HUES48 (cell line): ENCODE measurements around the gene CLTC.

Experiments
- H3K27ac ChIP-seq: one replicate; pipeline ENCODE4 v1.7.0; 2013; ENCODE audit warnings: low read depth, low read length, inconsistent platforms
- H3K27me3 ChIP-seq: 2 replicates; pipeline ENCODE4 v1.6.1; 2013; ENCODE audit warnings: mild to moderate bottlenecking, low read length; ENCODE audit not compliant: control insufficient read depth, insufficient read depth
- H3K36me3 ChIP-seq: 2 replicates; pipeline ENCODE4 v1.6.1; 2013; ENCODE audit warnings: low read length; ENCODE audit not compliant: control insufficient read depth, insufficient read depth
- H3K4me1 ChIP-seq: 2 replicates; pipeline ENCODE4 v1.6.1; 2013; ENCODE audit warnings: mild to moderate bottlenecking, low read length; ENCODE audit not compliant: control insufficient read depth, insufficient read depth
- H3K4me3 ChIP-seq: 2 replicates; pipeline ENCODE4 v1.5.1; 2013; ENCODE audit warnings: mild to moderate bottlenecking, low read depth, low read length
- H3K9ac ChIP-seq: 2 replicates; pipeline ENCODE4 v1.6.1; 2013; ENCODE audit warnings: mild to moderate bottlenecking, low read depth, low read length, moderate library complexity
- H3K9me3 ChIP-seq: 2 replicates; pipeline ENCODE4 v1.6.1; 2013; ENCODE audit warnings: low read length; ENCODE audit not compliant: control insufficient read depth, insufficient read depth

The CLTC gene

DNA sequence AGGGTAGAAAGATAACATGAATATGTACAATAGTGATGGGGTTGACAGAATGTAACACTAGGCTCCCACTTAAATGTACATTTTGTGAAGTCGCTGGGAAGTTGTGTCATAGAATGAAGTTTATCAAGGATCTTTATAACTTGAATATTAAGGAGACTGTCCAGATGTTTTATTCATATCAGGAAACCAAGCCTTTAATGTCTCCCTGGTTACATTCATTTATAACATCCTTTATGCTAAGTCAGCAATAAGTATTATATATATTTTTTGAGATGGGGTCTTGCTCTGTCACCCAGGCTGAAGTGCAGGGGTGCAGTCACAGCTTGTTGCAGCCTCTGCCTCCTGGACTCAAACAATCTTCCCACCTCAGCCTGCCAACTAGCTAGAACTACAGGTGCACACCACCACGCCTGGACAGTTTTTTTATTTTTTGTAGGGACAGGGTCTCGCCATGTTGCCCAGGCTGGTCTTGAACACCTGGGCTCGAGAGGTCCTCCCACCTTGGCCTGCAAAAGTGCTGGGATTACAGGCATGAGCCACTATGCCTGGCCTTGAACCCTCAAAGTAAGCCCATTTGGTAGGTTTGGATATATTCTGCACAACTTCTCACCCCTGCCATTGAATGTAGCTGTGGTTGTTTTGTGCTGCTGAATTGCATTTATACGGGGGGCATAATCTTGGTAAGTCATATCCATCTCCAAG is 14.1 kb downstream of the CLTC start:
- no peak overlapping the region for H3K4me3 ChIP-seq
- H3K9ac ChIP-seq = no peak overlapping the region
- no peaks in the 10 kb centered on the region for H3K27me3 ChIP-seq
- H3K36me3 ChIP-seq = 0 out of 2 replicates have a peak, but pooled peaks cover 5% of the 10 kb centered on the region
- peak overlapping the region; percentile 36 for H3K27ac ChIP-seq
- no peaks in the 10 kb centered on the region for H3K9me3 ChIP-seq
- peaks cover 15% of the 10 kb centered on the region; the same call in 1 of the 2 replicates for H3K4me1 ChIP-seq

DNA sequence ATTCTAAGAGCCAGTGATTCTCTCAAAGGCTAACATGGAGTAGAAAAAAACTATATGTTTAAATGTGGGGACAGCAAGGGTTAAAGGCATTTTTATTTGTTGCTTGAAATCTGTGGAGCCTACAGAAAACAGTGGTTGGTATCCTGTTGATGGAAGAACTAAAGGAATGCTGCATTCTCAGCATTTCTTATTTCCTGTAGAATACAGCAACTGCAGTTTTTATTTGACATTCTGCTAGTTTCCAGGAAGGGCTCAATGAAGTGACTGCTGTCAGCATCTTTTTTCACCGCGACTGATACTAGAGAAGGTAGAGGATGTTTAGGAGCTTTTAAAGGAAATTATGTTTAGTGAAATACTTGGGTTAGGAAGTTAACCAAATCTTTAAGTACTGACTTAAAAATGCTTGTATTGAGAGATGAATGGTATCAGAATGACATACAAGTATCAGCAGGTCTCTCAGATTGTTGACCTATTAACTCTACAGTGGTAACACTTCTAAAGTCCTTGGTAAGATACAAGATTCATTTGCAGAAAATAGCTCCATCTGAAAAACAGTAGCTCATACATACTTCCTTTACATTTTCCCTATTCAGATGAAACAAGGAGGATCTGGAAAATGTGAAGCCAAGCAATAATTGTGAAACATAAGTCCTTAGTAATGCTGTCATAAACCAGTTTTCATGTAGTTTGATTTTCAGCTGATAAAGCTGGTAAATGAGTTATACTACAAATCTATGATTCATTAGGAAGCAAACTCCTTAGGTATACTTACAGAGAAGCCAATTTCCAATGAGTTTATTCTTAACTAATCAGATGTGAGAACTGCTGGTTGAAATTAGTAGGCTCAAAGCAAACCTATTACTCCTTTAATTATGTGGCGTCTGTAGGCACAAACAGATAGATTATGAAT is 15.2 kb downstream of the CLTC start:
- no peaks in the 10 kb centered on the region for H3K27me3 ChIP-seq
- no peak overlapping the region for H3K4me3 ChIP-seq
- peak overlapping the region; percentile 36 for H3K27ac ChIP-seq
- no peaks in the 10 kb centered on the region for H3K9me3 ChIP-seq
- H3K4me1 ChIP-seq = peaks cover 15% of the 10 kb centered on the region; the same call in 1 of the 2 replicates
- H3K9ac ChIP-seq = no peak overlapping the region
- 0 out of 2 replicates have a peak, but pooled peaks cover 2% of the 10 kb centered on the region for H3K36me3 ChIP-seq

DNA sequence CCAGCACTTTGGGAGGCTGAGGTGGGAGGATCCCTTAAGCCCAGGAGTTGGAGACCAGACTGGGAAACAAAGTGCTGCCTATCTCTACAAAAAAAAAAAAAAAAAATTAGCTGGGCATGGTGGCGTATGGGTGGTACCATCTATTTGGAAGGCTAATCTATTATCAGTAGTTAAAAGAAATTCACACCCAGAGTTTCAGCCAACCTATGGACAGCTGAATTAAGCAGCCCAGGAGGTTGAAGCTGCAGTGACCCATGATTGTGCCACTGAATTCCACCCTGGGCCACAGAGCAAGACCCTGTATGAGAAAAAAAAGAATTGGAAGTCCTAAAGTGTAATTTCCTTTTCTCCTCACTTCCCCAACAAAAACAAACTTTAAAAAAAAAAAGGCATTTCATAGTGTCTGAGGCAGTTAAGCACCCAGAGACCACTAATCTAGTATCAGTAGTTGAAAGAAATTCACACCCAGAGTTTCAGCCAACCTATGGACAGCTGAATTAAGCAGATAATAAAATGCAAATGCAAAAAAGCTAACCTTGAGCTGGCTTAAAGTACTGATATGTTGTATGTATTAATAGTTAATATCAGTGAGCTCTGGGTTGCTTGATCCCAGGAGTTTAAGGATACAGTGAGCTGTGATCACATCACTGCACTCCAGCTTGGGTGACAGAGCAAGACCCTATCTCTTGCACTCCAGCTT is 18.1 kb downstream of the CLTC start:
- H3K27me3 ChIP-seq = no peaks in the 10 kb centered on the region
- no peaks in the 10 kb centered on the region for H3K9me3 ChIP-seq
- no peak overlapping the region for H3K9ac ChIP-seq
- no peak overlapping the region for H3K4me3 ChIP-seq
- no peak overlapping the region for H3K27ac ChIP-seq
- H3K4me1 ChIP-seq = peaks cover 15% of the 10 kb centered on the region; the same call in 1 of the 2 replicates
- no peaks in the 10 kb centered on the region for H3K36me3 ChIP-seq

DNA sequence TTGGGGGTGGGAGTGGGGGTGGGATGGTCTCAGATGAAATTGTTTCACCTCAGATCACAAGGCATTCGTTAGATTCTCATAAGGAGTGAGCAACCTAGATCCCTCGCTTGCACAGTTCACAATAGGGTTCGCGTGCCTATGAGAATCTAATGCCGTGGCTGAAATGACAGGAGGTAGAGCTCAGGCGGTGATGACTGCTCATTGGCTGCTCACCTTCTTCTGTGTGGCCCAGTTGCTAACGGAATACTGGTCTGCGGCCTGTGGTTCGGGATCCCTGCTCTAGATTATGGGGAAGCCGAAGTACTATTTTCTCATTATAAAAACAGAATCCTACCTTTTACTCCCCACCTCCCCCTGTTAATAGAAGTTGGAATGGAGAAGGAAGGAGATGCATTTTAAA is 18.9 kb downstream of the CLTC start:
- peaks cover 15% of the 10 kb centered on the region; the same call in 1 of the 2 replicates for H3K4me1 ChIP-seq
- no peaks in the 10 kb centered on the region for H3K9me3 ChIP-seq
- H3K27me3 ChIP-seq = no peaks in the 10 kb centered on the region
- H3K36me3 ChIP-seq = peaks cover 2% of the 10 kb centered on the region; the same call in 1 of the 2 replicates
- no peak overlapping the region for H3K9ac ChIP-seq
- no peak overlapping the region for H3K4me3 ChIP-seq
- H3K27ac ChIP-seq = no peak overlapping the region

DNA sequence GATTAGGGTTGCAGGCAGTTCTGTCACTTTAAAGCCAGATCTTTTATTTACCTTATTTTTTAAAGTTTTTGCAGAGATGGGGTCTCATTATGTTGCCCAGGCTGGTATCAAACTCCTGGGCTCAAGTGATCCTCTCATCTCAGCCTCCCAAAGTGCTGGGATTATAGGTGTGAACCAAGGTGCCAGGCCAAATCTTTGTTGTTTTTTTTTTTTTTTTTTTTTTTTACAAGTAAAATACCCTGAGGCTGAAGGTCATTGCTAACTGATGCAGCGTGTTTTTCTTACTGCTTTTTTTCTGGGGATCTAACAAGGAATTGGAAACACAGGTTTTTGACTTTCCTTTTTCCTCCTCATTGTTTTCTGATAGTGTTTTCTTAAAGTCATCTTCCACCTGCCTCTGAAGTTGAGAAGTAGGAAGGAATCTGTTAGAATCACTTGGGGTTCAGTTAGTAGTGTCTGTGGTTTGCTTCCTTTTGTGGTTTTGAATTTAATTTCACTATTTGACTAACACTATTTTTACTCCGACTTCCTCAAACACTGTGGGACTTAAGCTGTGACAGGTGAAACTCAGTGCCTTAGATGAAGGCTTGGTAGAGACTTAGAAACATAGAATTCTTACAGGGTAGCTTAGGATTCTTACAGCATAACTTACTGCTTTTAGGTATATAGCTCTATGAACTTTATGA is 22.2 kb downstream of the CLTC start:
- H3K27me3 ChIP-seq = no peaks in the 10 kb centered on the region
- no peak overlapping the region for H3K27ac ChIP-seq
- H3K4me3 ChIP-seq = no peak overlapping the region
- peaks cover 36% of the 10 kb centered on the region for H3K36me3 ChIP-seq
- no peak overlapping the region for H3K9ac ChIP-seq
- no peaks in the 10 kb centered on the region for H3K4me1 ChIP-seq
- no peaks in the 10 kb centered on the region for H3K9me3 ChIP-seq

DNA sequence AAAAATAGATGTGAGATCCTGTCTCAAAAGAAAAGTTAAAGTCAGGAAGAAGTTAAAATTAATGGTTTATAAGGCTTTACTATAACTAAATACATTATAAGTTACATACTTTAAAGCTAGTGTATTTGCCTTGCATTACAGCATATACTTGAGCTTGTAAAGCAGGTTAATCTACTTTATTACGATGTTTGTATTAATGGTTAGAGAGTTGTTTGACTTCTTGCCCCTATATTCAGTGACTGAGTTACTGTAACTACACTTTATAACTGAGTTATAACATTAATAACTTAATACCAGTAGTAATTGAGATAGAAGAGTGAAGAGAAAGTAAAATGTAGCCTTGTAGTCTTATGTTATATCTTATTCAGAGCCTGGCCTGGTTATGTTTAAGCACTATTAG is 22.9 kb downstream of the CLTC start:
- Histone ChIP-seq H3K27me3 (no peaks in the 10 kb centered on the region), H3K9me3 (no peaks in the 10 kb centered on the region), H3K4me3 (no peak overlapping the region), H3K9ac (no peak overlapping the region), H3K27ac (no peak overlapping the region), H3K36me3 (peaks cover 42% of the 10 kb centered on the region), H3K4me1 (no peaks in the 10 kb centered on the region)

DNA sequence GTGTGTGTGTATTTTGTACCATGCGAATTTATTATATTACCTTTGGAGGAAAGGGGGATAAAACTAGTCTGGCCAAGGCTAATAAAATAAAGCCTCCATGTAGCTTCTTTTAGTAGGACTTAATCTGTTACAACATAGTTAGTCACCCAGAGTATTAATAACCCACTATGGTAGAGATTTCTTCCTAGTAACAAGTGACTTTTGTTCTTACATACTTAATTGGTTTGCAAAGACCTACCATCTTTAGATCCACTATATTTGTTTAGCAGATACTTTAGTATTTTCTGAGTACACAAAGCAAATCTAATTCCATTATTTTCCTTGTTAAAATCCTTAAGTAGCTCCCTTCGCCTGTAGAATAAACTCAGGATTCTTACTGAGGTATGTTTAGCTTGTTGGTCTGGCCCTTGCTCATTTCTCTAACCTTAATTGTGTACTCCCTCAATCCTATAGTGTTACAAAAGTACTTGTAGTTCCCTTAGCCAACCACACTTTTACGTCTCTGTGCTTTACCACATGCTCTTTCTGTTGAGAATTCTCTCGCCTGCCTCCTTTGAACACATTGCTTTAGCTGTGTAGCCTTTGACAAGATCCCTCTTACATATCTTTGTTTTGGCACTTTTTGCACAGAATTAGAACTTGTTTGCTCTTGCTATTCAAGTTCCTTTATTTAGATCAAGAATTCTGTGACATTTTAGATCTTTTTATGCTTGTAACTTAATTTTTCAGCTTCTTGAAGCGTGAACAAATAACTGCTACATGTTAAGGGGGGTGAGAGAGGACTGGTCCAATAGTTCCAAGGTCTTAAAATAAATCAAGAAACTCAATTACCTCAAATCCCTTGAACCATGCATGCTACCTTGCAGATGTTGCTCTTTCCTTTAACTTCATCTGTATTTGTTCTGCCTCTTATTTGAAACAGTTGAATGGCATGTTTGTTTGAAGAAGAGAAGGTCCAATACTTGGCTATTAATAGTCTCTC is 23.8 kb downstream of the CLTC start:
- Histone ChIP-seq H3K4me3 (no peak overlapping the region), H3K27me3 (no peaks in the 10 kb centered on the region), H3K9me3 (no peaks in the 10 kb centered on the region), H3K4me1 (no peaks in the 10 kb centered on the region), H3K9ac (no peak overlapping the region), H3K27ac (no peak overlapping the region), H3K36me3 (peaks cover 51% of the 10 kb centered on the region)

DNA sequence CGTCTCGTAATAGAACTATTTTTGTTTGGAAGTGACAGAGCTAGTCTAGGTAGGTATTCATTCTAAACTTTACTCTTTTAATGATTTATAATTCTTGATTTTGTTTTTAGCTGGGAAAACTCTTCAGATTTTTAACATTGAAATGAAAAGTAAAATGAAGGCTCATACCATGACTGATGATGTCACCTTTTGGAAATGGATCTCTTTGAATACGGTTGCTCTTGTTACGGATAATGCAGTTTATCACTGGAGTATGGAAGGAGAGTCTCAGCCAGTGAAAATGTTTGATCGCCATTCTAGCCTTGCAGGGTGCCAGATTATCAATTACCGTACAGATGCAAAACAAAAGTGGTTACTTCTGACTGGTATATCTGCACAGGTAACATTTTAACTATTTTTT is 27.6 kb downstream of the CLTC start:
- Histone ChIP-seq H3K27ac (no peak overlapping the region), H3K9me3 (no peaks in the 10 kb centered on the region), H3K4me1 (no peaks in the 10 kb centered on the region), H3K9ac (no peak overlapping the region), H3K36me3 (peaks cover 89% of the 10 kb centered on the region), H3K4me3 (no peak overlapping the region), H3K27me3 (no peaks in the 10 kb centered on the region)

DNA sequence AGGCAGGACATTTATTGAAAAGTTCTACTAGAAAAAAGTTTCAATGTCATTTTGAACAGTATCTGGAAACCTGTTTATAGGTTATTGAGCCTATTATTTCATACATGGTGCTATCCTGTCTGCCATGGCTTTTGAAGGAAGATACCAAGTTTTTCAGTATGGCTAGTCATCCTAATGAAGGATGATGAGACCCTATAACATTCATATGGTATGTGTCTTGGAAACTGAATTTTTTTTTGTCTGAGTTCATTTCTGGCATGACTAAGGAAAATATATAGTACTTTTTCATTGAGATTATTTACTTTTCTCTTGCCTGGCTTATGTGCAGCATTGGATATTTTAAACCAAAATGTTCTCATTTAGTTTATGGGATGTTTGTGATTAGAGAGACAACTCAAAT is 30.2 kb downstream of the CLTC start:
- no peak overlapping the region for H3K27ac ChIP-seq
- H3K4me1 ChIP-seq = no peaks in the 10 kb centered on the region
- no peaks in the 10 kb centered on the region for H3K27me3 ChIP-seq
- H3K9ac ChIP-seq = no peak overlapping the region
- H3K9me3 ChIP-seq = no peaks in the 10 kb centered on the region
- no peak overlapping the region for H3K4me3 ChIP-seq
- peaks cover 91% of the 10 kb centered on the region for H3K36me3 ChIP-seq

DNA sequence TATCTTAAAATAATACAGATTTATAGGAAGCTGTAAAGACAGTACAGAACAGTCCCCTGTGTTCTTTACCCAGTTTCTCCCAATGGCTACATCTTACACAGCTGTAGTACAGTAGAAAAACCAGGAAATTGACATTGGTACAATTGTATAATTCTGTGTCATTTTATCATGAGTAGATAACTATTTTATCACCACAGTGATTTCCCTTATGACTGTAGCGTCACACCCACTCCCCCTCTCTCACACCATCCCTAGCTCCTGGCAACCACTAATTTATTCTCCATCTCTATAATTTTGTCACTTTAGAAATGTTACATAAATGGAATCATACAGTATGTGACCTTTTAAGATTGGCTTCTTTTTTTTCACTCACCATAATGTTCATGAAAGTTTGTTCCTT is 30.9 kb downstream of the CLTC start:
- Histone ChIP-seq H3K27me3 (no peaks in the 10 kb centered on the region), H3K9ac (no peak overlapping the region), H3K4me1 (no peaks in the 10 kb centered on the region), H3K27ac (no peak overlapping the region), H3K4me3 (no peak overlapping the region), H3K36me3 (peaks cover 91% of the 10 kb centered on the region), H3K9me3 (no peaks in the 10 kb centered on the region)
